ENCODE data around the gene RAC3. TPM values are rescaled to one million over a fixed set of nuclear protein-coding genes. Genes with fewer than 3 reads are reported as not detected.

Gene RAC3
- total and polyA plus RNA-seq, 2 experiments from 2014 or later: 1.3 to 7.9 TPM

- Histone ChIP-seq H4K20me1 (ENCODE audit: insufficient read depth) (no peaks in the 10 kb centered on the region), H3K36me3 (ENCODE audit: low read depth) (no peaks in the 10 kb centered on the region), H3F3A (ENCODE audit: insufficient read depth) (no peaks in the 10 kb centered on the region), H3K4me3 (peak overlapping the region; percentile 98), H3K79me2 (ENCODE audit: insufficient read depth) (peaks cover 33% of the 10 kb centered on the region), H3K27ac (no peak overlapping the region), H2AFZ (peak overlapping the region; percentile 51), H3K4me1 (ENCODE audit: insufficient read depth) (peaks cover 6% of the 10 kb centered on the region), H3K9me2 (ENCODE audit: insufficient read depth) (no peaks in the 10 kb centered on the region), H3K27me3 (replicated peaks; ENCODE audit: insufficient read depth) (no peaks in the 10 kb centered on the region), H3K9me3 (ENCODE audit: low read depth) (no peaks in the 10 kb centered on the region), H3K4me2 (ENCODE audit: unreplicated experiment) (peak overlapping the region; percentile 65), H3K9ac (peak overlapping the region; percentile 86)
- TF ChIP-seq EZH2phosphoT487 (IDR thresholded peaks at IDR 0.05; ENCODE audit: insufficient read depth, low read depth): no peak
- TF ChIP-seq EZH2 (IDR thresholded peaks at IDR 0.05; ENCODE audit: insufficient read depth, poor library complexity, severe bottlenecking): no peak
- in situ Hi-C loops (cut with MboI): no loop called here
- 16 to 28% methylated on average over 35 to 58 of the region's 79 CpGs for WGBS, 2 experiments (ENCODE audit: low coverage in 1 of 2, low lambda C conversion rate in 2 of 2, missing lambda C conversion rate in 2 of 2)
- DNase-seq: peak; percentile 56
Measured at GRCh38 chr17:82050761-82051641, 19.5 kb downstream of the RAC3 start.

- TF ChIP-seq EZH2phosphoT487 (IDR thresholded peaks at IDR 0.05; ENCODE audit: insufficient read depth, low read depth) (no peak), EZH2 (IDR thresholded peaks at IDR 0.05; ENCODE audit: insufficient read depth, poor library complexity, severe bottlenecking) (no peak)
- DNase-seq: peak; percentile 85
- in situ Hi-C loops (cut with MboI): no loop called here
- H2AFZ ChIP-seq: peak within 1 kb of the TSS; percentile 51
- no peaks in the 10 kb centered on the region for H4K20me1 ChIP-seq (ENCODE audit: insufficient read depth)
- H3K9ac ChIP-seq: peak within 1 kb of the TSS; percentile 86
- H3K4me1 ChIP-seq (ENCODE audit: insufficient read depth): peaks cover 6% of the 10 kb centered on the region
- peak within 1 kb of the TSS; percentile 98 for H3K4me3 ChIP-seq
- no peaks in the 10 kb centered on the region for H3K9me2 ChIP-seq (ENCODE audit: insufficient read depth)
- H3K27me3 ChIP-seq (replicated peaks; ENCODE audit: insufficient read depth): no peaks in the 10 kb centered on the region
- WGBS, 2 experiments (ENCODE audit: low coverage in 1 of 2, low lambda C conversion rate in 2 of 2, missing lambda C conversion rate in 2 of 2): 1 to 3% methylated on average over 22 to 80 of the region's 94 CpGs
- peaks cover 33% of the 10 kb centered on the region for H3K79me2 ChIP-seq (ENCODE audit: insufficient read depth)
- H3K27ac ChIP-seq: peak within 1 kb of the TSS; percentile 26; the same call in 1 of the 2 replicates
- H3K4me2 ChIP-seq (ENCODE audit: unreplicated experiment): peak within 1 kb of the TSS; percentile 98
- H3K9me3 ChIP-seq (ENCODE audit: low read depth): no peaks in the 10 kb centered on the region
- H3F3A ChIP-seq (ENCODE audit: insufficient read depth): no peaks in the 10 kb centered on the region
- H3K36me3 ChIP-seq (ENCODE audit: low read depth): no peaks in the 10 kb centered on the region
Measured at GRCh38 chr17:82051776-82052637, 20.5 kb downstream of the RAC3 start, which contains the start of the genes GPS1 and RFNG. TSS of gene GPS1 (plus strand) at chr17:82051898. CDS start at chr17:82051932, 34 bp downstream. TSS of gene RFNG (minus strand) at chr17:82051811. CDS start at chr17:82051766, 45 bp downstream.

GRCh38 chr17:82052638-82053059, 21.2 kb downstream of the RAC3 start:
- no peaks in the 10 kb centered on the region for H3K9me2 ChIP-seq (ENCODE audit: insufficient read depth)
- H3K9ac ChIP-seq: peak overlapping the region; percentile 86
- peaks cover 6% of the 10 kb centered on the region for H3K4me1 ChIP-seq (ENCODE audit: insufficient read depth)
- H2AFZ ChIP-seq: no peak overlapping the region
- H3K27ac ChIP-seq: 0 out of 2 replicates have a peak overlapping the region, but pooled peaks have one; percentile 26
- H3K36me3 ChIP-seq (ENCODE audit: low read depth): no peaks in the 10 kb centered on the region
- peaks cover 33% of the 10 kb centered on the region for H3K79me2 ChIP-seq (ENCODE audit: insufficient read depth)
- peak overlapping the region; percentile 98 for H3K4me2 ChIP-seq (ENCODE audit: unreplicated experiment)
- TF ChIP-seq EZH2 (IDR thresholded peaks at IDR 0.05; ENCODE audit: insufficient read depth, poor library complexity, severe bottlenecking): no peak
- no peak for TF ChIP-seq EZH2phosphoT487 (IDR thresholded peaks at IDR 0.05; ENCODE audit: insufficient read depth, low read depth)
- peak overlapping the region; percentile 98 for H3K4me3 ChIP-seq
- no peaks in the 10 kb centered on the region for H4K20me1 ChIP-seq (ENCODE audit: insufficient read depth)
- no peaks in the 10 kb centered on the region for H3F3A ChIP-seq (ENCODE audit: insufficient read depth)
- in situ Hi-C loops (cut with MboI): no loop called here
- H3K9me3 ChIP-seq (ENCODE audit: low read depth): no peaks in the 10 kb centered on the region
- WGBS, 2 experiments (ENCODE audit: low coverage in 1 of 2, low lambda C conversion rate in 2 of 2, missing lambda C conversion rate in 2 of 2): 17 to 27% methylated on average over 10 to 19 of the region's 19 CpGs
- no peaks in the 10 kb centered on the region for H3K27me3 ChIP-seq (replicated peaks; ENCODE audit: insufficient read depth)
- peak; percentile 55 for DNase-seq

GRCh38 chr17:82053130-82053529, 21.7 kb downstream of the RAC3 start:
- Histone ChIP-seq H3K4me1 (ENCODE audit: insufficient read depth) (peaks cover 6% of the 10 kb centered on the region), H3K9me2 (ENCODE audit: insufficient read depth) (no peaks in the 10 kb centered on the region), H3K9me3 (ENCODE audit: low read depth) (no peaks in the 10 kb centered on the region), H2AFZ (no peak overlapping the region), H3K79me2 (ENCODE audit: insufficient read depth) (peaks cover 33% of the 10 kb centered on the region), H3K27ac (no peak overlapping the region), H3K36me3 (ENCODE audit: low read depth) (no peaks in the 10 kb centered on the region), H3F3A (ENCODE audit: insufficient read depth) (no peaks in the 10 kb centered on the region), H3K4me2 (ENCODE audit: unreplicated experiment) (peak overlapping the region; percentile 98), H4K20me1 (ENCODE audit: insufficient read depth) (no peaks in the 10 kb centered on the region), H3K9ac (peak overlapping the region; percentile 86), H3K27me3 (replicated peaks; ENCODE audit: insufficient read depth) (no peaks in the 10 kb centered on the region), H3K4me3 (peak overlapping the region; percentile 98)
- WGBS, 2 experiments (ENCODE audit: low coverage in 1 of 2, low lambda C conversion rate in 2 of 2, missing lambda C conversion rate in 2 of 2): 76 to 82% methylated on average over 17 to 19 of the region's 19 CpGs
- in situ Hi-C loops (cut with MboI): no loop called here
- DNase-seq: no peak
- no peak for TF ChIP-seq EZH2phosphoT487 (IDR thresholded peaks at IDR 0.05; ENCODE audit: insufficient read depth, low read depth)
- no peak for TF ChIP-seq EZH2 (IDR thresholded peaks at IDR 0.05; ENCODE audit: insufficient read depth, poor library complexity, severe bottlenecking)

Measured in GM23248 (cell line).